Activated naive CD4-positive, alpha-beta T cell treated with anti-CD3 and anti-CD28 coated beads, Interleukin-2, amount 50 U/mL, for 24 hours (primary cell): ENCODE measurements around the gene ADRA2C.

Experiments used
- H3K27ac Mint-ChIP-seq: one replicate; pipeline ENCODE4 v1.8.0; 2021; ENCODE audit warnings: mild to moderate bottlenecking, mixed read lengths
- H3K27me3 Mint-ChIP-seq: one replicate; pipeline ENCODE4 v1.8.0; 2021; ENCODE audit warnings: mixed read lengths
- H3K36me3 Mint-ChIP-seq: one replicate; pipeline ENCODE4 v1.8.0; 2021; ENCODE audit warnings: mixed read lengths
- H3K4me1 Mint-ChIP-seq: one replicate; pipeline ENCODE4 v1.8.0; 2021; ENCODE audit warnings: mixed read lengths
- H3K4me3 Mint-ChIP-seq: one replicate; pipeline ENCODE4 v1.8.0; 2021; ENCODE audit warnings: mild to moderate bottlenecking, mixed read lengths
- H3K9me3 Mint-ChIP-seq: one replicate; pipeline ENCODE4 v1.8.0; 2021; ENCODE audit warnings: mixed read lengths

The ADRA2C gene

DNA sequence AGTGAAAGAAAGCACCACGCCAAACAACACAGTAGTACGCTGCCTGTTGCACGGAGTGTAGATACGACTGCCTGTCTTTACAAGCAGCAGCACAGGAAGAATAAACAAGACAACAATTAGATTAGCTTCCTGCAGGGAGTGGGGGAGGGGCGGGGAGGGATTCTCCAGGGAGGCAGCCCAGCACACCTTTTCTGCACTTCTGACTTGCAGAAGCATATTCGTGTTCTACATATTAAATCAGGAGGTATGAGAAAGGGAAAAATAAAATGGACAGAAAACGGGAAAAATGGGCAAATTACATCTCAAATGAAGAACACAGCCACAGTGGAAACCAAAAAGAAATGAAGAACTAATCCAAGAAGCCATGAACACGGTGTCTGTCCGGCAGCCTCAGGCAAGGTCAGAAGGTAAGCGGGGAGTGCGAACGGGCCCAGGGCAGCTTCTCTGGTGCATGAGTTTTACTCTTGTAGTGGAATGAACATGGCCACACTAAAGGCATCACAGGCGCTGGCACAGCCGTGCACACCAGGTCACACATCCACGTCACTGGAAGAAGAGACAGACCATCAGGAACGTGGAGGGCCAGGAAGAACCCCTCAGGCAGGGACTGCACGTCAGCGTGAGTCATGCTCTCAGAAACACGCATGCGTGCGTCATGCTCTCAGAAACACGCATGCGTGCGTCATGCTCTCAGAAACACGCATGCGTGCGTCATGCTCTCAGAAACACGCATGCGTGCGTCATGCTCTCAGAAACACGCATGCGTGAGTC lies 20.1 kb upstream of the ADRA2C start:
- Mint-ChIP-seq H3K9me3 (peaks cover 5% of the 10 kb centered on the region), H3K27me3 (peaks cover 38% of the 10 kb centered on the region), H3K4me3 (no peak overlapping the region), H3K36me3 (peaks cover 3% of the 10 kb centered on the region), H3K4me1 (no peaks in the 10 kb centered on the region), H3K27ac (no peak overlapping the region)

DNA sequence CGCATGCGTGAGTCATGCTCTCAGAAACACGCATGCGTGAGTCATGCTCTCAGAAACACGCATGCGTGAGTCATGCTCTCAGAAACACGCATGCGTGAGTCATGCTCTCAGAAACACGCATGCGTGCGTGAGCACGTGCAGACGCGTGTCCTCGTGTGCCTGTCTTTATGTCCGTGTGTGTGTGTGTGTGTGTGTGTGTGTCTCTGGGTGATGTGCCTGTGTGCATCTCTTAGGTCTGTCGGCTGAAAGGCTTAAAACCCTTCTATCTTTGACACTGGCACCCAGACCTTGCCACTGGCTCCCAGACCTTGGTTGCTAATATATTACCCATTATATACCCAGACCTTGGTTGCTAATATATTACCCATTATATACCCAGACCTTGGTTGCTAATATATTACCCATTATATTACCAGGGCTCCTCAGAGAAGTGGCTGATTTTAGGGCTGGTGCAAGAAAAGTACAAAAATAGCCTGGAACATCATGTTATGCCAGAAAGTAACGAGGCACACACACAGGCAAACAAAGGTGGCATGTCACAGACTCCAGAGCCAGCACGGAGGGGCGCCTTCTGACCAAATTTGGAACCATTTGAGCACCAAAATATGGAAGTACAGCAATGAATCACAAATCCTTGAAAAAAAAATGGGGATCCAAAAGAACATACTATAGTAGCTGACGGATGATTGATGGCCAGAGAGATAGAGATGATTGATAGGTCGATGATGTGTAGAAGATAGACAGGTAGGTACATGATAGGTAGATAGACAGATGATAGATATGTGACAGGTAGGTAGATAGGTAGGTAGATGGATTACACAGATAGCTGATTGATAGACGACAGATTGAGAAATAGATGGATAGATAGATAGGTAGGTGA lies 19.2 kb upstream of the ADRA2C start:
- no peak overlapping the region for H3K27ac Mint-ChIP-seq
- peaks cover 2% of the 10 kb centered on the region for H3K36me3 Mint-ChIP-seq
- H3K27me3 Mint-ChIP-seq, result peaks cover 36% of the 10 kb centered on the region
- peaks cover 3% of the 10 kb centered on the region for H3K9me3 Mint-ChIP-seq
- H3K4me3 Mint-ChIP-seq, result no peak overlapping the region
- H3K4me1 Mint-ChIP-seq, result no peaks in the 10 kb centered on the region

DNA sequence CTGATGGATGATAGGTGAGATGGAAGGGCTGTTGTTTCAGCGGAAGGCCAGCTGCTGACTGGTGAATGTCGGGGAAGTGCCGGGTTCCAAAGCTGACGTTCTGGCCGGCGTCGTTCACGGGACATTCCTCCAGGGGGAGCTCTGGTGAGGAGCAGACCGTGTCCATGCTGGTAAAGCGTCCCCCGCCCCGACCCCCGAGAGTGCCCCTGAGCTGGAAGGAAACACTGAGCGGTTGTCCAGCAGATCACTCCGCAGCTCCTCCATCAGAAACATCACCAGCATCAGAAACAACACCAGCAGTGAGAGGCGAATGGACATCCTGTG lies 18.6 kb upstream of the ADRA2C start:
- Mint-ChIP-seq H3K27me3 (peaks cover 32% of the 10 kb centered on the region), H3K4me1 (no peaks in the 10 kb centered on the region), H3K27ac (no peak overlapping the region), H3K36me3 (peaks cover 2% of the 10 kb centered on the region), H3K9me3 (no peaks in the 10 kb centered on the region), H3K4me3 (no peak overlapping the region)

DNA sequence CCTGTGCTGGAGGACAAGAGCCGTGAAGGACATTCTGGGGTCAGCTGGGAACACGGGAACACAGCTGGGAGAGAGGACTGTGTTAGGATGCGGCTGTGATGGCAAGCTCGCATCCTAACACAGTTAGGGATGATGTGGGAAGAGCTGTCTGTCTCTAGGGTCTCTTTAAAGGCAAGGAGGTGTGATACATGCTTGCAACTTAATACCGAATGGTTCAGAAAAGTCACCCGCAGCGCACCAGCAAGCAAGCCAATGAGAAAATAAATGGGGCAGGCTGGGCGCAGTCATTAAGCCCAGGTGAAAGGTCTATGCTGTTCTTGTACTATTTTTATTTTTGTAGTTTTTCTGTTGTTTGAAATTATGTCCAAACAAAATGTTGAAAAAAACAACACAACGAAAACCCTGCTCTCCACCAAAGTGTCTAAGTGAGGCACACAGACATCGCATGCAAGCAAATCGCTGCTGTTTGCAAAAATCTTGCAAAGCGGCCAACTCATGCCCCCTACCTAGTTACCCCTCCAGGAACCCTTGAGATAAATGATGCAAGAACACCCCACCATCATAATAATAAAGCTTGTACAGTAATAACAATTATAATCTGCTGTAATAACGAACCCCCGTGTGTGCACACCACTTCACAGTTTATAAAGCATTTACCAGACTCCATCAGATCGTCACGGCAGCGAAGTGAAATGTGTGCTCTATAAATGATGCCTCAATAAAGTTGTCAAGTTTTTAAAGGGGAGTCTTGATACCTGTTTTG lies 17.9 kb upstream of the ADRA2C start:
- Mint-ChIP-seq H3K27me3 (peaks cover 27% of the 10 kb centered on the region), H3K27ac (no peak overlapping the region), H3K9me3 (no peaks in the 10 kb centered on the region), H3K36me3 (no peaks in the 10 kb centered on the region), H3K4me1 (no peaks in the 10 kb centered on the region), H3K4me3 (no peak overlapping the region)

DNA sequence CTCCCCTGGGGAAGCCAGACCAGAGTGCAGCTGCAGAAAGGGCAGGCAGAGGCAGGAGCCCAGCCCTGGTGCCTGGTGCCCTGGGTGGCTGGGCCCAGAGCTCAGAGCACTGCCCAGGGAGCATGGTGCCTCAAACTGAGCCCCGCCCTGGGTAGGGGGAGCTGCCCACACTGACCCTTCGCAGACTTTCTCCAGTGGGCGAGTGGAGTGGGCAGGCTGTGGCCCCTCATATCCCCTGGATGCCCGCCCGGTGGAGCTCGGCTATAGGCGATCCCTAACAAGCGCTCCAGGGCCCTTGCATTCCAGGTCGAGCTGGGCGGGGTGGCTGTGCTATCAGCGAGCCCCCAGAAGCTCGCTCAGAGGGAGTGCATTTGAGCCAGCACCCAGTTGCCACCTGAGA lies 17.1 kb upstream of the ADRA2C start:
- H3K27ac Mint-ChIP-seq, result no peak overlapping the region
- H3K9me3 Mint-ChIP-seq, result no peaks in the 10 kb centered on the region
- peaks cover 24% of the 10 kb centered on the region for H3K27me3 Mint-ChIP-seq
- H3K4me1 Mint-ChIP-seq, result no peaks in the 10 kb centered on the region
- no peak overlapping the region for H3K4me3 Mint-ChIP-seq
- no peaks in the 10 kb centered on the region for H3K36me3 Mint-ChIP-seq

DNA sequence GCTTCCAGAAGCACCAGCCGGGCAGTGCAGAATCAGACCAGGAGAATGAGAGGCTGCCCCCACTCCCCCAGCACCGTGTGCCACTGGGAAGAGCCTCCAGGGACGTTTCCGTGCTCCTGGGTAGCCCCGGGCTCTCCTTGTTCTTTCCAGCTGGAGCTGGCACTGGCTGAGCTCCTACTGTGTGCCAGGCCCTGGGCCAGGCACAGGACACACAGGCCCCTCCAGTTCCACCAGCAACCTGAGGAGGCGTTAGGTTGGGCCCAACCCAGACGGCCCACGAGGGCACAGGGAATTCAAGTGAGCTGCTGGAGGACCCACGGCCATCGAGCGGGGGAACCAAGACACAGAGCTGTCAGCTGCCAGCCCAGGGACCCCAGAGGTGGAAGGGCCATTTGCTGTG lies 15.9 kb upstream of the ADRA2C start:
- Mint-ChIP-seq H3K36me3 (no peaks in the 10 kb centered on the region), H3K4me1 (no peaks in the 10 kb centered on the region), H3K27ac (no peak overlapping the region), H3K27me3 (peaks cover 14% of the 10 kb centered on the region), H3K9me3 (no peaks in the 10 kb centered on the region), H3K4me3 (no peak overlapping the region)

DNA sequence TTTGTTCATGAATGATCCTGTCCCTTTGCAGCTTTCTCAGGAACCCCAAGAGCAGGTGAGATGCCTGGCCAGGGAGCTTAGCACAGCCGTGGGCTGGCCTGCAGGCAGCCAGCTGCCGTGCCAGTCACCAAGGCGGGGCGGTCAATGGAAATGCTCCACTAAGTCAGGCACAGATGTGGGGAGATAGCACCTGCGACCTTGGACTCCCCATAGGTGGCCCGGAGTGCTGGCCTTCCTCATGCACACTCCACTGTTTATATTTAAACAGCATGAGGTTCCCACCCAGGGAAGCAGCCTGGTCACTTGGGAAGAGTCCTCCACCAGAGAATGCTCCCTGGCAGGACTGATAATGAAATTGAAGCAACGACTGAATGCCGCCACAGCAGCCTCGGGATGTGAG lies 14.2 kb upstream of the ADRA2C start:
- Mint-ChIP-seq H3K9me3 (no peaks in the 10 kb centered on the region), H3K36me3 (no peaks in the 10 kb centered on the region), H3K4me3 (no peak overlapping the region), H3K27me3 (peaks cover 8% of the 10 kb centered on the region), H3K4me1 (no peaks in the 10 kb centered on the region), H3K27ac (no peak overlapping the region)

DNA sequence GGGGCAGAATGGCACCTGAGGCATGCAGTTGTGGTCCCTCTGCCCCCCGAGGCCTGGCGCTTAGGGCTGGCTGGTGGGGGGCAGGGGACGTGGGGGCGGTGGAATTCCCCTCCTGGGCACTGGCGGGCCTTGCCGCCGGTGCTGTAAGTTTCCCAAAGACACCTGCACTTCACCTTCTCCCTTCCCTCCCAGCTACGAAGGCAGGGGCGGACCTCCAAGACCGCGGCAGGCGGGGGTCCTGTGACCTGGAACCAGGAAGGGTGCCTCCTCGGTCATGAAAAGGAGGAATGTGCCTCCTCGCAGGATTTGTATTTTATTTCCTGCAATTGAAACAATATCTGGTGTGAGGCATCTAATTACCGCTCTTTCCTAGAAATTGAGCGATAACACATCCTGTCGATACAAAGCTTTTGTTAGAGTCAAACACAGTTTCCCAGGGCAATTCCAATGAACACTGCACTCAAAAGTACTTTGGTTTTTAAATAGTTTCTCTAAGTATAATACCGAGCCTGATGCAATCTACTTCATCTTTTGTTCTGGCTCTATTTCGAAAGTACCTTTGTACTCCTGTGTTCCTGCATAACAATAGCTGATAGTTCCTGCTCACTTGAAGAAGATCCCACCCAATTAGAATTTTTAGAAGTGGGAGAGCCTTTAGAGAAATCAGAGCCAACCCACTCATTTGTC lies 12.3 kb upstream of the ADRA2C start:
- H3K27me3 Mint-ChIP-seq, result peaks cover 2% of the 10 kb centered on the region
- no peak overlapping the region for H3K4me3 Mint-ChIP-seq
- H3K36me3 Mint-ChIP-seq, result no peaks in the 10 kb centered on the region
- no peaks in the 10 kb centered on the region for H3K9me3 Mint-ChIP-seq
- H3K27ac Mint-ChIP-seq, result no peak overlapping the region
- H3K4me1 Mint-ChIP-seq, result no peaks in the 10 kb centered on the region

DNA sequence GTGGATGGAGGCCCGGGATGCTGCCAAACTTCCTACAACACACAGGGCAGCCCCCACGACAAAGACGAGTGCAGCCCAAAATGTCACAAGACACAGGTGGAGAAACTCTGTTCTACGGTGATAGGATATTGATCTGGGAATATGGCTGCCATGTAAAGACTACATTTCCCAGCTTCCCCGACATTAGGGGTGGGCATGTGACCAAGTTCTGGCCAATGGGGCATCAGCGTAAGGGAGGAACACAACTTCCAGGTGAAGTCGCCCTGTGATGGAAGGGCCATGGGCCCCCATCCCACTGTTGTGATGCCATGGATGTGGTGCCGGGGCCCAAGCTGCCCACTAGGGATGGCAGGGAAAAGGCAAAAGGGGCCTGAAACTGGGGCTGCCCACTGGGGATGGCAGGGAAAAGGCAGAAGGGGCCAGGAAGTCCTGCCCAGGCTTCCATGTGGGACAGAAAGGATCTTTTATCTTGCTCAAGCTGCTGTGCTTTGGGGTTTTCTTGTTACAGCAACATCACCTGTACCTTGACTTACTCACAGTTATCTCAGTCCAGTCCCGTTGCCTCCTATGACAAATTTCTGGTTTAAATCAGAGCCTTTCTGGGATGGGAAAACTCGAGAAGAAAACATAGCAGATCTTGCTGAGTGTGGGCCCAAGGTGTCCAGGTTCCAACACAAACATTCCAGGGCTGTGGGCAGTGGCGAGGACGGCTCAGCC lies 9.7 kb upstream of the ADRA2C start:
- Mint-ChIP-seq H3K27me3 (no peaks in the 10 kb centered on the region), H3K36me3 (no peaks in the 10 kb centered on the region), H3K27ac (no peak overlapping the region), H3K4me3 (no peak overlapping the region), H3K9me3 (no peaks in the 10 kb centered on the region), H3K4me1 (no peaks in the 10 kb centered on the region)

DNA sequence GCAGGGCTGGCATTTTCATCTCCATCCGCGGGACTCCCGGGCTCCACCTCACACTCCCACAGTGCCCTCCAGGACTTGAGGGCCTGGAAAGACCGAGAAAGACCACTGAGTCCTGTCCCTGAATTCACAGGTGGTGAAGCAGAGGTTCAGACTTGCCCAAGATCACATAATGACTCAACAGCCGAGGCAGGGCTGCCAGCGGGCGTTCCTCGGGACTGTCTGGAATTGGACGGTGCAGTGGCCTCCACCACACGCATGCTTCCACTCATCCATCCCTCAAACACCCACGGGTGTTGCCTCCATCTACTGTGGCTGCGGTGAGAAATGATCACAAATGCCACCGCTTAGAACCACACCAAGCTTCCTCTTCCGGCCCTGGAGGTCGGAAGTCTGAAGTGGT lies 6.9 kb upstream of the ADRA2C start:
- H3K36me3 Mint-ChIP-seq, result no peaks in the 10 kb centered on the region
- peaks cover 1% of the 10 kb centered on the region for H3K27me3 Mint-ChIP-seq
- no peaks in the 10 kb centered on the region for H3K4me1 Mint-ChIP-seq
- no peaks in the 10 kb centered on the region for H3K9me3 Mint-ChIP-seq
- H3K27ac Mint-ChIP-seq, result no peak overlapping the region
- H3K4me3 Mint-ChIP-seq, result no peak overlapping the region

DNA sequence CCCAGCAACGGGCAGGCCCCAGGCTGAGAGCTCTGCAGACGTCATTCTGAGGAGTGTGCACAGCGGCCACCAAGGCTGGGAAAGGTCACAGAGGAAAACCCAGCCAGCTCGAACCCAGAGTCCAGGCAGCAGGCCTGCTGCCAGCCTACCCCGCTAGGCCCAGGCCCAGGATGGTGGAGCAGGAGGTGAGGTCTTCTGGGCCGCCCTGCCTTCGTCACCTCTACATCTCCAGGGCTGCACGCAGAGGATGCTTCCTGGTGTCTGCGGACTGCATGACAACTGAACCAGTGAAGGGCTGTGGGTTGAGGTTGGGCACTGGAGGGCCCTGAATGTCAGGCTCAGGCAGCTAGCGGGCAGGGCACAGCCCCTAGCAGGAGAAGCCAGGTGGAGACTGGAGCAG lies 5.8 kb upstream of the ADRA2C start:
- H3K27me3 Mint-ChIP-seq, result peaks cover 3% of the 10 kb centered on the region
- H3K9me3 Mint-ChIP-seq, result no peaks in the 10 kb centered on the region
- H3K4me1 Mint-ChIP-seq, result no peaks in the 10 kb centered on the region
- no peak overlapping the region for H3K27ac Mint-ChIP-seq
- H3K4me3 Mint-ChIP-seq, result no peak overlapping the region
- no peaks in the 10 kb centered on the region for H3K36me3 Mint-ChIP-seq

DNA sequence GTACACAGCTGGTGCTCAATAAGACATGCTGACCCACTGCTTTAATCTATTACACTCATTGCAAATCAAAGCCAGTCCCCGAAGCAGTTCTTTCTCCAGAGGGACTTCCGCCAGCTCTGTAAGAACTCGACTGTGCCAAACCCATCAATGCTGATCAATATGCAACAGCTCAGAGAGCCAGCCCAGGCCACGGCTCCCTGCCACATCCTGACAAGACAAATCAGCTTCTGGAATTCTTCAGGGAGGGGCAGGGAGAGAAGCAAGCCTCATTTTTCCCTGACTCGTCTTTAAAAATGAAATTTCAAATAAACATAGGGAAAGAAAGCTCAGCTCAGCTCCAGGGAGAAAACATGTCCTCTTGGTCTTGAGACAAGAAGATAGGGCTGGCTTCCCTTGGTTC lies 5.3 kb upstream of the ADRA2C start:
- no peaks in the 10 kb centered on the region for H3K9me3 Mint-ChIP-seq
- H3K36me3 Mint-ChIP-seq, result no peaks in the 10 kb centered on the region
- H3K27ac Mint-ChIP-seq, result no peak overlapping the region
- no peak overlapping the region for H3K4me3 Mint-ChIP-seq
- no peaks in the 10 kb centered on the region for H3K4me1 Mint-ChIP-seq
- H3K27me3 Mint-ChIP-seq, result peaks cover 3% of the 10 kb centered on the region

DNA sequence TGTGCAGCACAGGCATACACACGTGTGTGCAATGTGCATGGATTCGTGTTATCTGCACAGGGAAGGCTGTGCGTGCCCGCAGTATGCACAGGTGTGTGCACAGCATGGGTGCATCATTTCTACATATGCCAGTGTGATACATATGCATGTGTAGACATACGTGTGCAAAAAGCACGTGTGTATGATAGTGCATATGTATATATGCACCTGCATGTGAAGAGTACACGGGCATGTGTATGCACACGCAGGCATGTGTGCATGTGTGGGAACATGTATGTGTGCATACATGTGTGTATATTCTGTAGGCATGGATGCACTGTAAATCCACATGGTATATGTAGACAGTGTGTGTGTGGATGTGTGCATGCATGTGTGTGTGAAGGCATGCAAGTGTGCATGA lies 3.9 kb upstream of the ADRA2C start:
- Mint-ChIP-seq H3K27me3 (peaks cover 8% of the 10 kb centered on the region), H3K4me1 (peaks cover 5% of the 10 kb centered on the region), H3K9me3 (no peaks in the 10 kb centered on the region), H3K27ac (no peak overlapping the region), H3K4me3 (no peak overlapping the region), H3K36me3 (no peaks in the 10 kb centered on the region)

DNA sequence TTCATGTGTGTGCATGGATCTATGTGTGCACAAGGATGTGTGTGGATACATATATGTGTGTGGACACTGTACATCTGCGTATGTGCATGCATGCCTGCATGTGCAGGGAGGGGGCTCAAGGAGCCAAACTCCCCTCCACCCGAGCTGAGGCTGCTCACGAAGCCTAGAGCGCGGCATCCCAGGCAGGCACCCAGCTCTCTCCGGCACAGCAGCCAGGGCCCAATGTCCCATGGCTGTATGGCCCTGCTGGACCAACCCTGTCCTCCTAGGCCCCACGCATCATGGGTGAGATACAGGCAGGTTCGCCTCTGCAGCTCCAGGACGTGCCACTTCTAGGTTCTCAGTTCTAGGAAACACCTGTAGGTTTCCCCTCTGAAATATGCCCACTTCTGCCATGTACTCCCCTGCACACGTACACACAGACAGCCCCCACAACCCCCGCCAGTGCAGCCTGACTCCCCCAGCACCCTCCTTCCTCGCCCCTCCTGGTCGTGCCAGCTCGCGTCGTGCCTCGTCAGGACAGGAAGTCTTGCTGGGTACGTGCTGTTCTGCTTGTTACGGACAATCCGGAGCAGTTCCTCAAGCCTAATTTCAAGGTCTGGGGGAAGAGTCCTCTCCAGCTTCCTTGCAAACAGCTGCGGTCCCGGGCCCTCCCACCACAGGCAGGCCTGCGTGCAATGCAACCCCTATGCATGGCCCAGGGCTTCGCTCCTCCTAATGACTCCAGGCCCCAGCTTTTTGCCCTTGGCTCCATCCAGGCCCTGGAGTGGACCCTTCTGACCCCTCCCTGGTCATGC lies 3.2 kb upstream of the ADRA2C start:
- H3K4me3 Mint-ChIP-seq, result no peak overlapping the region
- no peaks in the 10 kb centered on the region for H3K9me3 Mint-ChIP-seq

More for the DNA sequence above, 3.2 kb upstream of the ADRA2C start:
- peaks cover 8% of the 10 kb centered on the region for H3K4me1 Mint-ChIP-seq
- H3K27me3 Mint-ChIP-seq, result peaks cover 10% of the 10 kb centered on the region
- no peaks in the 10 kb centered on the region for H3K36me3 Mint-ChIP-seq
- H3K27ac Mint-ChIP-seq, result no peak overlapping the region
